ENCODE results near the gene PRKCE. TPM values are rescaled to one million over a fixed set of nuclear protein-coding genes. Genes with fewer than 3 reads are reported as not detected.

The PRKCE gene
- total RNA-seq, 6 experiments from 2014 or later, result 5.2 to 18.8 (median 11.0) TPM

GRCh38 chr2:45617496-45617895 is 34.0 kb upstream of the PRKCE start:
- Histone ChIP-seq H3K4me1 (no peaks in the 10 kb centered on the region), H3K27ac (no peak overlapping the region), H3K4me3 (no peak overlapping the region), H3K9me3 (no peaks in the 10 kb centered on the region), H3K36me3 (no peaks in the 10 kb centered on the region), H3K27me3 (no peaks in the 10 kb centered on the region)
- TF ChIP-seq CTCF (IDR thresholded peaks at IDR 0.05), result no peak
- no peak for TF ChIP-seq POLR2A (IDR thresholded peaks at IDR 0.05)
- ATAC-seq (no peak), DNase-seq (no peak)
- intact Hi-C loops (cut with DNase I), result no loop called here
- WGBS (ENCODE audit: insufficient coverage, low coverage, low lambda C conversion rate, missing lambda C conversion rate), result 33% methylated on average over 2 of the region's 2 CpGs

GRCh38 chr2:45622336-45623075 is 29.0 kb upstream of the PRKCE start:
- no peak for ATAC-seq
- H3K4me1 ChIP-seq, result peaks cover 0 to 17% (median 6%) of the 10 kb centered on the region in 4 donors
- 83% methylated on average over 6 of the region's 6 CpGs for WGBS (ENCODE audit: insufficient coverage, low coverage, low lambda C conversion rate, missing lambda C conversion rate)

GRCh38 chr2:45623098-45623497 is 28.4 kb upstream of the PRKCE start:
- intact Hi-C loops (cut with DNase I), result no loop called here
- no peak for ATAC-seq
- Histone ChIP-seq H3K9me3 (no peaks in the 10 kb centered on the region), H3K27me3 (no peaks in the 10 kb centered on the region), H3K27ac (no peak overlapping the region), H3K4me1 (peaks cover 0 to 17% (median 6%) of the 10 kb centered on the region in 4 donors), H3K36me3 (no peaks in the 10 kb centered on the region), H3K4me3 (no peak overlapping the region)
- DNase-seq, result no peak
- WGBS (ENCODE audit: insufficient coverage, low coverage, low lambda C conversion rate, missing lambda C conversion rate), result 82% methylated on average over 2 of the region's 3 CpGs
- TF ChIP-seq POLR2A (IDR thresholded peaks at IDR 0.05) (no peak), CTCF (IDR thresholded peaks at IDR 0.05) (no peak)

More at GRCh38 chr2:45622336-45623075, 29.0 kb upstream of the PRKCE start:
- H3K9me3 ChIP-seq, result no peaks in the 10 kb centered on the region
- intact Hi-C loops (cut with DNase I), result no loop called here
- no peak overlapping the region for H3K4me3 ChIP-seq
- no peak for TF ChIP-seq POLR2A (IDR thresholded peaks at IDR 0.05)
- TF ChIP-seq CTCF (IDR thresholded peaks at IDR 0.05), result no peak
- no peaks in the 10 kb centered on the region for H3K27me3 ChIP-seq
- H3K27ac ChIP-seq, result no peak overlapping the region
- DNase-seq, result no peak
- H3K36me3 ChIP-seq, result no peaks in the 10 kb centered on the region

GRCh38 chr2:45625824-45626223 is 25.7 kb upstream of the PRKCE start:
- ATAC-seq (no peak), DNase-seq (no peak)
- TF ChIP-seq CTCF (IDR thresholded peaks at IDR 0.05) (no peak), POLR2A (IDR thresholded peaks at IDR 0.05) (no peak)
- intact Hi-C loops (cut with DNase I), result no loop called here
- Histone ChIP-seq H3K27me3 (no peaks in the 10 kb centered on the region), H3K4me3 (no peak overlapping the region), H3K36me3 (no peaks in the 10 kb centered on the region), H3K27ac (no peak overlapping the region), H3K9me3 (no peaks in the 10 kb centered on the region), H3K4me1 (peaks cover 0 to 17% (median 6%) of the 10 kb centered on the region in 4 donors)
